WTC11 (cell line): Measurements from ENCODE around the gene CLRN3. TPM values are rescaled to one million over a fixed set of nuclear protein-coding genes. Genes with fewer than 3 reads are reported as not detected.

ENCODE experiments used
- ATAC-seq: fragments of 200-7000 bp; cut with Tn5 transposase; 2 replicates; pipeline ENCODE4 v1.10.0; 2021; ENCODE audit warnings: mild to moderate bottlenecking, moderate library complexity
- CTCF ChIA-PET: fragments of 300-600 bp; sonication (Branson Sonifier 250); formaldehyde crosslinking; loops from one replicate; lab custom pipeline; 2021; ENCODE audit warnings: antibody characterized with exemption; lab: Charles Lee
- POLR2A ChIA-PET: fragments of 350-600 bp; sonication (Branson Sonifier 250); formaldehyde crosslinking; loops from one replicate; lab custom pipeline; 2021; ENCODE audit warnings: antibody characterized with exemption; lab: Charles Lee
- DNase-seq: peaks from one replicate; pipeline ENCODE4 v3.0.0; 2021; ENCODE audit warnings: low spot score
- H3K27ac Mint-ChIP-seq: 2 replicates; pipeline ENCODE4 v1.8.0; 2021; ENCODE audit warnings: mixed read lengths
- H3K27me3 Mint-ChIP-seq: 2 replicates; pipeline ENCODE4 v1.8.0; 2021; ENCODE audit warnings: low read depth, mild to moderate bottlenecking, moderate library complexity, mixed read lengths
- H3K36me3 Mint-ChIP-seq: 2 replicates; pipeline ENCODE4 v1.8.0; 2021; ENCODE audit warnings: mixed read lengths
- H3K4me1 Mint-ChIP-seq: 2 replicates; pipeline ENCODE4 v1.8.0; 2022; ENCODE audit warnings: mixed read lengths
- H3K4me3 Mint-ChIP-seq: 2 replicates; pipeline ENCODE4 v1.8.0; 2021; ENCODE audit warnings: mild to moderate bottlenecking, moderate library complexity, mixed read lengths
- H3K9me3 Mint-ChIP-seq: 2 replicates; pipeline ENCODE4 v1.8.0; 2021; ENCODE audit warnings: mixed read lengths
- ARID4B ChIP-seq: sonication (generic); formaldehyde crosslinking; IDR thresholded peaks from 2 replicates; pipeline ENCODE4 v1.8.0; 2023; ENCODE audit warnings: missing genetic modification reagents, mild to moderate bottlenecking, borderline replicate concordance
- E2F4 ChIP-seq: sonication (generic); formaldehyde crosslinking; IDR thresholded peaks from 2 replicates; pipeline ENCODE4 v1.8.1; 2022; ENCODE audit warnings: low read depth, mild to moderate bottlenecking, moderate library complexity, missing genetic modification reagents, borderline replicate concordance
- ELF4 ChIP-seq: sonication (generic); formaldehyde crosslinking; IDR thresholded peaks from 2 replicates; pipeline ENCODE4 v1.8.1; 2022; ENCODE audit warnings: low read depth, mild to moderate bottlenecking, moderate library complexity, missing genetic modification reagents
- ERG ChIP-seq: fragments of 250-450 bp; sonication (Bioruptor Pico); IDR thresholded peaks from 2 replicates; pipeline ENCODE4 v1.8.0; 2021; ENCODE audit warnings: mild to moderate bottlenecking
- FOXJ3 ChIP-seq: sonication (generic); formaldehyde crosslinking; IDR thresholded peaks from 2 replicates; pipeline ENCODE4 v1.9.0; 2021; ENCODE audit warnings: missing genetic modification reagents, mild to moderate bottlenecking, borderline replicate concordance
- JAZF1 ChIP-seq: fragments of 250-450 bp; sonication (Bioruptor Pico); IDR thresholded peaks from 2 replicates; pipeline ENCODE4 v1.9.0; 2021; ENCODE audit warnings: moderate library complexity, mild to moderate bottlenecking, inconsistent platforms
- OVOL2 ChIP-seq: fragments of 250-450 bp; sonication (Bioruptor Pico); IDR thresholded peaks from 2 replicates; pipeline ENCODE4 v1.9.0; 2021; ENCODE audit warnings: mild to moderate bottlenecking, borderline replicate concordance
- PREB ChIP-seq: sonication (generic); formaldehyde crosslinking; IDR thresholded peaks from 2 replicates; pipeline ENCODE4 v1.8.1; 2022; ENCODE audit warnings: mild to moderate bottlenecking, missing genetic modification reagents, moderate library complexity, borderline replicate concordance
- RELA ChIP-seq: sonication (generic); formaldehyde crosslinking; IDR thresholded peaks from 2 replicates; pipeline ENCODE4 v1.8.1; 2022; ENCODE audit warnings: missing genetic modification reagents, mild to moderate bottlenecking, borderline replicate concordance
- SOX15 ChIP-seq: fragments of 250-450 bp; sonication (Bioruptor Pico); IDR thresholded peaks from 2 replicates; pipeline ENCODE4 v1.9.0; 2021; ENCODE audit warnings: mild to moderate bottlenecking
- TEAD4 ChIP-seq: sonication (generic); formaldehyde crosslinking; IDR thresholded peaks from 2 replicates; pipeline ENCODE4 v1.8.0; 2022; ENCODE audit warnings: mild to moderate bottlenecking, missing genetic modification reagents
- ZBTB43 ChIP-seq: sonication (generic); formaldehyde crosslinking; IDR thresholded peaks from 2 replicates; pipeline ENCODE4 v1.8.1; 2023; ENCODE audit warnings: mild to moderate bottlenecking, missing genetic modification reagents
- ZNF121 ChIP-seq: sonication (generic); formaldehyde crosslinking; IDR thresholded peaks from 2 replicates; pipeline ENCODE4 v1.8.0; 2023; ENCODE audit warnings: missing genetic modification reagents
- ZNF423 ChIP-seq: fragments of 250-450 bp; sonication (Bioruptor Pico); IDR thresholded peaks from 2 replicates; pipeline ENCODE4 v2.1.2; 2022; ENCODE audit warnings: mild to moderate bottlenecking, moderate library complexity
- ZNF512 ChIP-seq: sonication (generic); formaldehyde crosslinking; IDR thresholded peaks from 2 replicates; pipeline ENCODE4 v1.8.1; 2022; ENCODE audit warnings: missing genetic modification reagents, borderline replicate concordance
- ZSCAN18 ChIP-seq: fragments of 250-450 bp; sonication (Bioruptor Pico); IDR thresholded peaks from 2 replicates; pipeline ENCODE4 v2.1.2; 2022; ENCODE audit warnings: mild to moderate bottlenecking, moderate library complexity
- total RNA-seq: library from RNA; stranded (reverse); gene quantifications from 3 replicates; pipeline ENCODE4 v1.2.3, GENCODE V29; 2021

The CLRN3 gene
- total RNA-seq, 1 experiment from 2014 or later = not detected

- TF ChIP-seq ARID4B (CRISPR knock-in tag) (no peak), ERG (CRISPR knock-in tag) (no peak), ZNF423 (no peak), FOXJ3 (CRISPR knock-in tag) (no peak), ZNF512 (CRISPR knock-in tag) (no peak)
Measured at GRCh38 chr10:127925471-127926207, 32.9 kb upstream of the CLRN3 start (continued).

- peaks cover 6% of the 10 kb centered on the region; the same call in 1 of the 2 replicates for H3K4me1 Mint-ChIP-seq
- H3K9me3 Mint-ChIP-seq = no peaks in the 10 kb centered on the region
- no peaks in the 10 kb centered on the region for H3K27me3 Mint-ChIP-seq
- ATAC-seq (no peak), DNase-seq (no peak)
- CTCF ChIA-PET = no interaction called here
- H3K36me3 Mint-ChIP-seq = no peaks in the 10 kb centered on the region
- no peak overlapping the region for H3K4me3 Mint-ChIP-seq
- H3K27ac Mint-ChIP-seq = no peak overlapping the region
- no peak for TF ChIP-seq ELF4 (CRISPR knock-in tag)
- no peak for TF ChIP-seq SOX15 (CRISPR knock-in tag)
- no peak for TF ChIP-seq OVOL2
- TF ChIP-seq TEAD4 (CRISPR knock-in tag) = no peak
- no peak for TF ChIP-seq ZSCAN18 (CRISPR knock-in tag)
- TF ChIP-seq E2F4 (CRISPR knock-in tag) = no peak
- no peak for TF ChIP-seq PREB
- no peak for TF ChIP-seq ZBTB43
- TF ChIP-seq RELA (CRISPR knock-in tag) = no peak
- TF ChIP-seq ZNF121 (CRISPR knock-in tag) = no peak
- TF ChIP-seq JAZF1 = no peak
- POLR2A ChIA-PET = interaction anchor here (1.2 kb wide), 1 partner anchor 12 kb away, joined by 3 read pairs; no protein-coding TSS in a partner anchor
Measured at GRCh38 chr10:127923646-127924045, 30.9 kb upstream of the CLRN3 start.
